Stimulated activated CD4-positive, alpha-beta T cell treated with anti-CD3 and anti-CD28 coated beads, TNF-alpha, amount 100 ng/mL, for 4 hours (primary cell): ENCODE measurements around the gene PTPRA.
"Not testable (repeated sequence)": the region's sequence is repeated elsewhere in the genome, so short reads cannot be mapped to it uniquely, and the experiment has no call there.

Experiments
- DNase-seq, 3 experiments: peaks; one replicate each; pipeline ENCODE4 v3.0.0-alpha.2; 2020; ENCODE audit warnings: low read depth in 3 of 3

The PTPRA gene

GRCh38 chr20:3073251-3073643, 200.0 kb downstream of the PTPRA start:
- DNase-seq = not testable (repeated sequence)

GRCh38 chr20:3074812-3075211, 201.5 kb downstream of the PTPRA start:
- DNase-seq = no peak

- DNase-seq = not testable (repeated sequence)
These were observed 202.0 kb downstream of the PTPRA start for GRCh38 chr20:3075315-3075714.

- no peak for DNase-seq
These were observed 204.4 kb downstream of the PTPRA start for GRCh38 chr20:3077618-3078134.

GRCh38 chr20:3080939-3081388, 207.7 kb downstream of the PTPRA start:
- no peak for DNase-seq

- no peak for DNase-seq
These were observed 208.4 kb downstream of the PTPRA start for GRCh38 chr20:3081641-3082040.

- no peak for DNase-seq
These were observed 209.1 kb downstream of the PTPRA start for GRCh38 chr20:3082306-3082951.

- DNase-seq = no peak
These were observed 210.0 kb downstream of the PTPRA start for GRCh38 chr20:3082955-3083952.

GRCh38 chr20:3084283-3084985, 211.2 kb downstream of the PTPRA start, which contains the start of gene AVP:
Gene AVP (minus strand): TSS chr20:3084724. CDS start chr20:3084674, 50 bp downstream.
- no peak for DNase-seq

GRCh38 chr20:3084986-3085360, 211.7 kb downstream of the PTPRA start:
- no peak for DNase-seq

GRCh38 chr20:3085571-3086072, 212.3 kb downstream of the PTPRA start:
- DNase-seq = no peak

- no peak for DNase-seq
These were observed 214.8 kb downstream of the PTPRA start for GRCh38 chr20:3088031-3088430.
